ENCODE data around the gene PPM1L. TPM values are rescaled to one million over a fixed set of nuclear protein-coding genes. Genes with fewer than 3 reads are reported as not detected.

Gene PPM1L
- polyA plus RNA-seq, 3 donors = 5.5 to 9.9 (median 7.8) TPM

GRCh38 chr3:160825311-160825800 is 69.3 kb downstream of the PPM1L start:
- Mint-ChIP-seq H3K4me3 (no peak overlapping the region), H3K4me1 (no peaks in the 10 kb centered on the region), H3K27me3 (ENCODE audit: low read depth in 3 of 3) (no peaks in the 10 kb centered on the region)

GRCh38 chr3:160826408-160826807 is 70.4 kb downstream of the PPM1L start:
- no peak for TF ChIP-seq CTCF (IDR thresholded peaks at IDR 0.05)
- no peaks in the 10 kb centered on the region for H3K36me3 ChIP-seq (replicated peaks in 1 of 2; ENCODE audit: control insufficient read depth in 1 of 2, insufficient read depth in 2 of 2, low read length in 2 of 2)
- Mint-ChIP-seq H3K36me3 (no peaks in the 10 kb centered on the region), H3K4me3 (no peak overlapping the region), H3K27ac (no peak overlapping the region), H3K4me1 (no peaks in the 10 kb centered on the region), H3K27me3 (ENCODE audit: low read depth in 3 of 3) (no peaks in the 10 kb centered on the region), H3K9me3 (peaks cover 0 to 3% (median 0%) of the 10 kb centered on the region in 7 donors)
- H4K20me1 ChIP-seq (ENCODE audit: insufficient read depth, low read length) = peaks cover 3% of the 10 kb centered on the region
- H3K9me3 ChIP-seq (replicated peaks in 1 of 2; ENCODE audit: control insufficient read depth in 1 of 2, insufficient read depth in 1 of 2, low read length in 2 of 2) = no peaks in the 10 kb centered on the region
- H3K4me2 ChIP-seq (replicated peaks; ENCODE audit: extremely low read depth, low read length, poor library complexity, severe bottlenecking) = no peak overlapping the region
- H3K4me1 ChIP-seq (ENCODE audit: control insufficient read depth in 1 of 2, insufficient read depth in 2 of 2, low read length in 2 of 2) = no peaks in the 10 kb centered on the region
- H3K79me2 ChIP-seq (ENCODE audit: insufficient read depth, low read length) = no peaks in the 10 kb centered on the region
- H2AFZ ChIP-seq (ENCODE audit: insufficient read depth, low read depth, low read length, poor library complexity, severe bottlenecking) = no peak overlapping the region
- DNase-seq = no peak
- H3K27ac ChIP-seq (ENCODE audit: low read depth in 1 of 2, low read length in 2 of 2) = no peak overlapping the region
- intact Hi-C loops (cut with micrococcal nuclease) = no loop called here
- H3K27me3 ChIP-seq (ENCODE audit: control insufficient read depth in 2 of 2, insufficient read depth in 2 of 2, low read length in 2 of 2) = no peaks in the 10 kb centered on the region
- H3K9ac ChIP-seq (ENCODE audit: insufficient read depth, low read length, poor library complexity, severe bottlenecking) = no peak overlapping the region
- no peak overlapping the region for H3K4me3 ChIP-seq (replicated peaks in 1 of 3; ENCODE audit: low read depth in 2 of 3, low read length in 3 of 3)

More at GRCh38 chr3:160825311-160825800, 69.3 kb downstream of the PPM1L start:
- H3K36me3 ChIP-seq (replicated peaks in 1 of 2; ENCODE audit: control insufficient read depth in 1 of 2, insufficient read depth in 2 of 2, low read length in 2 of 2) = no peaks in the 10 kb centered on the region
- TF ChIP-seq CTCF (IDR thresholded peaks at IDR 0.05) = no peak
- peaks cover 3% of the 10 kb centered on the region for H4K20me1 ChIP-seq (ENCODE audit: insufficient read depth, low read length)
- WGBS (ENCODE audit: insufficient coverage) = no CpG with 5 or more reads among the region's 3 CpGs
- H3K9ac ChIP-seq (ENCODE audit: insufficient read depth, low read length, poor library complexity, severe bottlenecking) = no peak overlapping the region
- intact Hi-C loops (cut with micrococcal nuclease) = no loop called here
- Mint-ChIP-seq H3K9me3 (peaks cover 0 to 3% (median 0%) of the 10 kb centered on the region in 7 donors), H3K27ac (no peak overlapping the region), H3K36me3 (no peaks in the 10 kb centered on the region)
- H3K4me2 ChIP-seq (replicated peaks; ENCODE audit: extremely low read depth, low read length, poor library complexity, severe bottlenecking) = no peak overlapping the region
- no peak for DNase-seq
- H3K79me2 ChIP-seq (ENCODE audit: insufficient read depth, low read length) = no peaks in the 10 kb centered on the region
- no peaks in the 10 kb centered on the region for H3K4me1 ChIP-seq (ENCODE audit: control insufficient read depth in 1 of 2, insufficient read depth in 2 of 2, low read length in 2 of 2)
- H3K4me3 ChIP-seq (replicated peaks in 1 of 3; ENCODE audit: low read depth in 2 of 3, low read length in 3 of 3) = no peak overlapping the region
- H3K9me3 ChIP-seq (replicated peaks in 1 of 2; ENCODE audit: control insufficient read depth in 1 of 2, insufficient read depth in 1 of 2, low read length in 2 of 2) = no peaks in the 10 kb centered on the region
- H3K27me3 ChIP-seq (ENCODE audit: control insufficient read depth in 2 of 2, insufficient read depth in 2 of 2, low read length in 2 of 2) = no peaks in the 10 kb centered on the region
- no peak overlapping the region for H2AFZ ChIP-seq (ENCODE audit: insufficient read depth, low read depth, low read length, poor library complexity, severe bottlenecking)
- H3K27ac ChIP-seq (ENCODE audit: low read depth in 1 of 2, low read length in 2 of 2) = no peak overlapping the region
